Pancreas (tissue), 10 donors: ENCODE data around the gene KDM4B. TPM values are rescaled to one million over a fixed set of nuclear protein-coding genes. Genes with fewer than 3 reads are reported as not detected.

Experiments used
- ATAC-seq, 4 donors: fragments of 200-7000 bp; cut with Tn5 transposase; one replicate each; pipeline versions ENCODE4 v1.8.0 to v1.9.1; 2020; ENCODE audit warnings: mild to moderate bottlenecking in 4 of 4, moderate library complexity in 4 of 4
- DNase-seq, 6 donors: peaks; one replicate each; pipeline ENCODE4 v3.0.0-alpha.2; 2020
- FAIRE-seq: peaks from 2 replicates; lab custom pipeline; 2012; peaks lifted over from hg19 to GRCh38; lab: Jason Lieb, UNC
- H3K27ac ChIP-seq, 4 donors: fragments of 200-600 bp; sonication (generic); 1 replicate in 3 of 4; 2 replicates in 1 of 4; pipeline versions ENCODE4 v1.5.0 to v1.8.0; 2020
- H3K27me3 ChIP-seq, 4 donors: fragments of 200-600 bp; one replicate each; pipeline ENCODE4 v1.8.0; 2021
- H3K36me3 ChIP-seq, 3 donors: fragments of 200-600 bp; sonication (generic) in 1 of 3; one replicate each; pipeline versions ENCODE4 v1.5.0 to v1.8.0; 2020 to 2021
- H3K4me1 ChIP-seq, 3 donors: fragments of 200-600 bp; one replicate each; pipeline ENCODE4 v1.8.0; 2021
- H3K4me3 ChIP-seq, 4 donors: fragments of 200-600 bp; sonication (generic) in 2 of 4; one replicate each; pipeline versions ENCODE4 v1.5.0 to v1.8.0; 2020 to 2021
- H3K9me3 ChIP-seq, 4 donors: fragments of 200-600 bp; one replicate each; pipeline ENCODE4 v1.8.0; 2021
- CTCF ChIP-seq, 4 donors: fragments of 200-600 bp; sonication (generic) in 3 of 4; IDR thresholded peaks; one replicate each; pipeline versions ENCODE4 v1.5.0 to v1.8.0; 2021; ENCODE audit warnings: antibody characterized with exemption in 4 of 4
- WGBS, 2 donors: extraction: QIAGEN DNeasy Blood & Tissue Kit; methylation state at CpG; one replicate each; pipeline ENCODE4 v1.1.7; 2013; 5-methylcytosine and 5-hydroxymethylcytosine counted together
- intact Hi-C, 3 donors: fragments of 100-400 bp; cut with DNase I; formaldehyde crosslinking; loops; one replicate each; pipeline versions ENCODE4 v1.11.1 to v1.14.2; 2022
- polyA plus RNA-seq, 2 donors: library from polyadenylated mRNA; stranded (reverse); fragments of 200-250 nt; gene quantifications; one replicate each; pipeline ENCODE4 v1.2.3, GENCODE V29; 2013
- total RNA-seq, 6 donors: library from RNA; stranded (reverse); fragmentation: NEBNext Ultra II Directional in 4 of 6; extraction: Animal tissue kit (Norgen Biotek cat#: 25700) in 4 of 6; gene quantifications; one replicate each; pipeline versions ENCODE4 v1.2.1 to v1.2.4, GENCODE V29; 2021 to 2023
- donor health status: healthy with polysubstance abuse.
- donor health status: DM: no; HTN: no; CAD: no; lungs with moderate emphysema.
- donor health status: DM: no; HTN: no; CAD: no.
- donor health status: control.
- donor health status: control.
- donor health status: Bipolar disorder and iron deficiency.
- donor health status: DM: yes; HTN: yes; CAD: no.
- donor health status: DM: no; HTN: no; CAD: no.
- donor health status: DM: no; HTN: no; CAD: no.
- donor health status: DM: yes; HTN: yes; CAD: no.

The KDM4B gene
- total and polyA plus RNA-seq, 8 donors, result 13.8 to 24.0 (median 18.5) TPM

DNA sequence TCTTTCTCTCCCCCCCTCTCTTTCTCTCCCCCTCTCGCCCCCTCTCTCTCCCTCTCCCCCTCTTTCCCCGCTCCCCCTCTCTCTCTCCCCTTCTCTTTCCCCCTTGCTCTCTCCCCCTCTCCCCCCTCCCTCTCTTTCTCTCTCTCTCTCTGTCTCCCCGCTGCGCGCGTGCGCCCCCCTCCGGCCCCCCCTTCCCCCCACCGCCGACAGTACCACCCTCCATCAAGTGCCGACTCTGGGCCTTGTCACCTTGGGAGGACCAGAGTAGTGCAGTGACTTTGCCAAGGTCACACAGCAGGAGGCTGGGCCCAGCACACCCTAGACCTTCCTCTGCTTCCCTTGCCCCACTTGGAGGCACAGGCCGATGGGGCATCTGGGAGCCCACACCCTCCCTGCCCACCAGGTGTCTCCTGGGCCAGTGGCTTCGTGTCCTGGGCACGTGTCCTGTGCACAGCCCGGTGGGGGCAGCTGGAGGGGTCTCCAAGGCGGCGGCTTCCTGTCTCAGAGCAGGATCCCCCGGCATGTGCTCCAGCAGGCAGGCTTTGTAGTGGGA lies 121.6 kb downstream of the KDM4B start:
- FAIRE-seq (no peak), DNase-seq (peak in 1 of 6 donors; percentile 72), ATAC-seq (no peak)
- intact Hi-C loops, result no loop called here
- 80 to 89% methylated on average over 16 to 18 of the region's 18 CpGs for WGBS, 2 donors
- Histone ChIP-seq H3K27me3 (no peaks in the 10 kb centered on the region), H3K36me3 (no peaks in the 10 kb centered on the region), H3K9me3 (no peaks in the 10 kb centered on the region), H3K4me3 (no peak overlapping the region), H3K4me1 (peaks cover 0 to 12% (median 0%) of the 10 kb centered on the region in 3 donors), H3K27ac (peak overlapping the region in 2 of 4 donors; percentile 28 to 41)
- TF ChIP-seq CTCF (IDR thresholded peaks at IDR 0.05), result no peak

GRCh38 chr19:5091018-5091683 lies 122.2 kb downstream of the KDM4B start:
- DNase-seq, result peak in 2 of 6 donors; percentile 62 to 73
- 60 to 72% methylated on average over 22 of the region's 22 CpGs for WGBS, 2 donors
- TF ChIP-seq CTCF (IDR thresholded peaks at IDR 0.05), result no peak

GRCh38 chr19:5091684-5092480 lies 123.0 kb downstream of the KDM4B start:
- no peak overlapping the region for H3K4me3 ChIP-seq
- ATAC-seq, result peak in 3 of 4 donors; percentile 12 to 23 (median 20)
- 74 to 81% methylated on average over 28 of the region's 28 CpGs for WGBS, 2 donors
- no peak for TF ChIP-seq CTCF (IDR thresholded peaks at IDR 0.05)
- H3K27me3 ChIP-seq, result no peaks in the 10 kb centered on the region
- H3K36me3 ChIP-seq, result no peaks in the 10 kb centered on the region
- H3K27ac ChIP-seq, result peak overlapping the region in 3 of 4 donors; percentile 23 to 41 (median 31)
- FAIRE-seq, result no peak
- H3K9me3 ChIP-seq, result no peaks in the 10 kb centered on the region
- H3K4me1 ChIP-seq, result peaks cover 0 to 12% (median 2%) of the 10 kb centered on the region in 3 donors
- peak in 1 of 6 donors; percentile 41 for DNase-seq
- intact Hi-C loops, result no loop called here

More at GRCh38 chr19:5091018-5091683, 122.2 kb downstream of the KDM4B start:
- Histone ChIP-seq H3K9me3 (no peaks in the 10 kb centered on the region), H3K4me1 (peaks cover 0 to 12% (median 0%) of the 10 kb centered on the region in 3 donors), H3K27ac (peak overlapping the region; percentile 23 to 41 (median 30)), H3K36me3 (no peaks in the 10 kb centered on the region), H3K4me3 (no peak overlapping the region), H3K27me3 (no peaks in the 10 kb centered on the region)
- FAIRE-seq (no peak), ATAC-seq (peak in 3 of 4 donors; percentile 2 to 27 (median 9))
- intact Hi-C loops, result no loop called here

DNA sequence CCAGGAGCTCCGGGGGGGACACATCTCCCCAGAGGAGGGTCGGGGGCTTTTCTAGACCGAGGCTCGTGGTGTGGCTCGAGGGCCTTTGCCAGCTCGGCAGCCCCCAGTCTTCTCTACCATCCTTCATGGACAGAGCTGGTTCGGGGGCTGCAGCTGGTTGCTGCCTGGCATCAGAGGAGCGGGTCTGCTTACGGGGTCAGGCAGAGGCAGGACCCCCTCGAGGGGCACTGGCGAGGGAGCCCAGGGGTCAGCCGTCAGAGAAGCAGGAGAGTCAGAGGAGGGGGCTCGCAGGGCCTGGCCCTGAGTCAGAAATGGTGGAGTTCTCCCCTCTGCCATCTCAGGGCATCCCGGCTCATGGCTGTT lies 123.5 kb downstream of the KDM4B start:
- no peak for TF ChIP-seq CTCF (IDR thresholded peaks at IDR 0.05)
- ATAC-seq, result no peak
- 89 to 98% methylated on average over 14 of the region's 14 CpGs for WGBS, 2 donors
- H3K36me3 ChIP-seq, result no peaks in the 10 kb centered on the region
- peaks cover 2 to 18% (median 8%) of the 10 kb centered on the region in 3 donors for H3K4me1 ChIP-seq
- DNase-seq, result peak in 1 of 6 donors; percentile 75
- H3K4me3 ChIP-seq, result no peak overlapping the region
- no peak for FAIRE-seq
- no peaks in the 10 kb centered on the region for H3K27me3 ChIP-seq
- H3K27ac ChIP-seq, result peak overlapping the region in 2 of 4 donors; percentile 2 to 69
- H3K9me3 ChIP-seq, result no peaks in the 10 kb centered on the region
- intact Hi-C loops, result no loop called here
